AG04449 (cell line): ENCODE results near the gene RPH3AL.

Experiments used
- CTCF ChIA-PET: fragments of 350-600 bp; formaldehyde crosslinking; extraction: SDS; loops from one replicate; lab custom pipeline; 2021; ENCODE audit warnings: antibody characterized with exemption; lab: Yijun Ruan, JAX
- POLR2A ChIA-PET: fragments of 400-600, 350-600 bp; formaldehyde crosslinking; extraction: SDS; loops from one replicate; lab custom pipeline; 2020; ENCODE audit warnings: antibody characterized with exemption, inconsistent platforms; lab: Yijun Ruan, JAX
- DNase-seq: peaks from one replicate; pipeline ENCODE4 v3.0.0-alpha.2; 2010; ENCODE audit warnings: low read depth, low spot score
- H3K4me3 ChIP-seq: 2 replicates; pipeline ENCODE4 v1.5.1; 2011; ENCODE audit warnings: low read depth, mild to moderate bottlenecking, control low read depth, low read length
- CTCF ChIP-seq: IDR thresholded peaks from one replicate; pipeline ENCODE4 v1.5.1; 2011; ENCODE audit warnings: mild to moderate bottlenecking, moderate library complexity, low read length, control low read depth, inconsistent platforms; ENCODE audit not compliant: insufficient read depth; ENCODE audit errors: missing control alignments

The RPH3AL gene

GRCh38 chr17:313911-314613 is 38.5 kb downstream of the RPH3AL start:
- no peak overlapping the region for H3K4me3 ChIP-seq
- no peak for TF ChIP-seq CTCF
- DNase-seq: no peak
- ChIA-PET CTCF (interaction anchor here (1.1 kb wide), 1 partner anchor 73 kb away, joined by 3 read pairs; no protein-coding TSS in a partner anchor), POLR2A (no interaction called here)

- POLR2A ChIA-PET: no interaction called here
- DNase-seq: no peak
- CTCF ChIA-PET: interaction anchor here (1.1 kb wide), 1 partner anchor 74 kb away, joined by 3 read pairs; no protein-coding TSS in a partner anchor
- TF ChIP-seq CTCF: no peak
- H3K4me3 ChIP-seq: no peak overlapping the region
These were observed 39.4 kb downstream of the RPH3AL start for GRCh38 chr17:313231-313630.

GRCh38 chr17:312476-313148 is 40.0 kb downstream of the RPH3AL start:
- ChIA-PET CTCF (no interaction called here), POLR2A (no interaction called here)
- H3K4me3 ChIP-seq: no peak overlapping the region
- no peak for DNase-seq
- no peak for TF ChIP-seq CTCF

GRCh38 chr17:311119-311782 is 41.4 kb downstream of the RPH3AL start:
- DNase-seq: no peak
- no peak for TF ChIP-seq CTCF
- no peak overlapping the region for H3K4me3 ChIP-seq
- ChIA-PET CTCF (no interaction called here), POLR2A (no interaction called here)

GRCh38 chr17:310111-311010 is 42.2 kb downstream of the RPH3AL start:
- DNase-seq: no peak
- ChIA-PET CTCF (no interaction called here), POLR2A (no interaction called here)
- no peak for TF ChIP-seq CTCF
- H3K4me3 ChIP-seq: no peak overlapping the region
